Measurements from ENCODE around the gene IL16.
"Not testable (repeated sequence)": the region's sequence is repeated elsewhere in the genome, so short reads cannot be mapped to it uniquely, and the experiment has no call there.

The IL16 gene

GRCh38 chr15:81338170-81339007 is 141.7 kb downstream of the IL16 start:
- no peak overlapping the region for H3K27ac ChIP-seq (ENCODE audit: insufficient read depth, low read length, poor library complexity, severe bottlenecking)
- DNase-seq = no peak

GRCh38 chr15:81339321-81339720 is 142.6 kb downstream of the IL16 start:
- no peaks in the 10 kb centered on the region for H3K9me3 ChIP-seq (ENCODE audit: control insufficient read depth, low read length)
- H3K4me3 ChIP-seq (ENCODE audit: insufficient read depth, low read depth, low read length, poor library complexity, severe bottlenecking) = no peak overlapping the region
- no peak for DNase-seq
- H3K4me1 ChIP-seq (ENCODE audit: control insufficient read depth, insufficient read depth, low read length, poor library complexity, severe bottlenecking) = no peaks in the 10 kb centered on the region
- no peaks in the 10 kb centered on the region for H3K36me3 ChIP-seq (ENCODE audit: control insufficient read depth, insufficient read depth, low read length)
- H3K27ac ChIP-seq (ENCODE audit: insufficient read depth, low read length, poor library complexity, severe bottlenecking) = no peak overlapping the region
- H3K27me3 ChIP-seq (replicated peaks; ENCODE audit: control insufficient read depth, insufficient read depth, low read length, poor library complexity, severe bottlenecking) = no peaks in the 10 kb centered on the region

More at GRCh38 chr15:81338170-81339007, 141.7 kb downstream of the IL16 start:
- Histone ChIP-seq H3K4me3 (ENCODE audit: insufficient read depth, low read depth, low read length, poor library complexity, severe bottlenecking) (no peak overlapping the region), H3K27me3 (replicated peaks; ENCODE audit: control insufficient read depth, insufficient read depth, low read length, poor library complexity, severe bottlenecking) (no peaks in the 10 kb centered on the region), H3K4me1 (ENCODE audit: control insufficient read depth, insufficient read depth, low read length, poor library complexity, severe bottlenecking) (no peaks in the 10 kb centered on the region), H3K9me3 (ENCODE audit: control insufficient read depth, low read length) (no peaks in the 10 kb centered on the region), H3K36me3 (ENCODE audit: control insufficient read depth, insufficient read depth, low read length) (no peaks in the 10 kb centered on the region)

- no peaks in the 10 kb centered on the region for H3K9me3 ChIP-seq (ENCODE audit: control insufficient read depth, low read length)
- no peaks in the 10 kb centered on the region for H3K4me1 ChIP-seq (ENCODE audit: control insufficient read depth, insufficient read depth, low read length, poor library complexity, severe bottlenecking)
- no peak for DNase-seq
- no peaks in the 10 kb centered on the region for H3K27me3 ChIP-seq (replicated peaks; ENCODE audit: control insufficient read depth, insufficient read depth, low read length, poor library complexity, severe bottlenecking)
- H3K36me3 ChIP-seq (ENCODE audit: control insufficient read depth, insufficient read depth, low read length) = no peaks in the 10 kb centered on the region
- H3K27ac ChIP-seq (ENCODE audit: insufficient read depth, low read length, poor library complexity, severe bottlenecking) = no peak overlapping the region
- no peak overlapping the region for H3K4me3 ChIP-seq (ENCODE audit: insufficient read depth, low read depth, low read length, poor library complexity, severe bottlenecking)
Observed at GRCh38 chr15:81339851-81340250, 143.2 kb downstream of the IL16 start.

- Histone ChIP-seq H3K27me3 (replicated peaks; ENCODE audit: control insufficient read depth, insufficient read depth, low read length, poor library complexity, severe bottlenecking) (no peaks in the 10 kb centered on the region), H3K4me3 (ENCODE audit: insufficient read depth, low read depth, low read length, poor library complexity, severe bottlenecking) (no peak overlapping the region), H3K9me3 (ENCODE audit: control insufficient read depth, low read length) (no peaks in the 10 kb centered on the region), H3K4me1 (ENCODE audit: control insufficient read depth, insufficient read depth, low read length, poor library complexity, severe bottlenecking) (no peaks in the 10 kb centered on the region), H3K36me3 (ENCODE audit: control insufficient read depth, insufficient read depth, low read length) (no peaks in the 10 kb centered on the region), H3K27ac (ENCODE audit: insufficient read depth, low read length, poor library complexity, severe bottlenecking) (no peak overlapping the region)
- no peak for DNase-seq
Observed at GRCh38 chr15:81341351-81341750, 144.7 kb downstream of the IL16 start.

GRCh38 chr15:81343371-81343770 is 146.7 kb downstream of the IL16 start:
- H3K27me3 ChIP-seq (replicated peaks; ENCODE audit: control insufficient read depth, insufficient read depth, low read length, poor library complexity, severe bottlenecking) = no peaks in the 10 kb centered on the region
- no peak for DNase-seq
- no peak overlapping the region for H3K27ac ChIP-seq (ENCODE audit: insufficient read depth, low read length, poor library complexity, severe bottlenecking)
- no peaks in the 10 kb centered on the region for H3K36me3 ChIP-seq (ENCODE audit: control insufficient read depth, insufficient read depth, low read length)
- no peak overlapping the region for H3K4me3 ChIP-seq (ENCODE audit: insufficient read depth, low read depth, low read length, poor library complexity, severe bottlenecking)
- H3K4me1 ChIP-seq (ENCODE audit: control insufficient read depth, insufficient read depth, low read length, poor library complexity, severe bottlenecking) = no peaks in the 10 kb centered on the region
- H3K9me3 ChIP-seq (ENCODE audit: control insufficient read depth, low read length) = no peaks in the 10 kb centered on the region

- H3K4me3 ChIP-seq (ENCODE audit: insufficient read depth, low read depth, low read length, poor library complexity, severe bottlenecking) = no peak overlapping the region
- no peak for DNase-seq
- no peaks in the 10 kb centered on the region for H3K4me1 ChIP-seq (ENCODE audit: control insufficient read depth, insufficient read depth, low read length, poor library complexity, severe bottlenecking)
- H3K36me3 ChIP-seq (ENCODE audit: control insufficient read depth, insufficient read depth, low read length) = no peaks in the 10 kb centered on the region
- no peaks in the 10 kb centered on the region for H3K27me3 ChIP-seq (replicated peaks; ENCODE audit: control insufficient read depth, insufficient read depth, low read length, poor library complexity, severe bottlenecking)
- no peak overlapping the region for H3K27ac ChIP-seq (ENCODE audit: insufficient read depth, low read length, poor library complexity, severe bottlenecking)
- no peaks in the 10 kb centered on the region for H3K9me3 ChIP-seq (ENCODE audit: control insufficient read depth, low read length)
Observed at GRCh38 chr15:81346611-81347010, 149.9 kb downstream of the IL16 start.

- Histone ChIP-seq H3K27ac (ENCODE audit: insufficient read depth, low read length, poor library complexity, severe bottlenecking) (no peak overlapping the region), H3K4me1 (ENCODE audit: control insufficient read depth, insufficient read depth, low read length, poor library complexity, severe bottlenecking) (no peaks in the 10 kb centered on the region)
Observed at GRCh38 chr15:81347910-81348309, 151.2 kb downstream of the IL16 start.

GRCh38 chr15:81348691-81349090 is 152.0 kb downstream of the IL16 start:
- H3K36me3 ChIP-seq (ENCODE audit: control insufficient read depth, insufficient read depth, low read length); DNase-seq; H3K4me1 ChIP-seq (ENCODE audit: control insufficient read depth, insufficient read depth, low read length, poor library complexity, severe bottlenecking); H3K4me3 ChIP-seq (ENCODE audit: insufficient read depth, low read depth, low read length, poor library complexity, severe bottlenecking); H3K27ac ChIP-seq (ENCODE audit: insufficient read depth, low read length, poor library complexity, severe bottlenecking); H3K9me3 ChIP-seq (ENCODE audit: control insufficient read depth, low read length); H3K27me3 ChIP-seq (replicated peaks; ENCODE audit: control insufficient read depth, insufficient read depth, low read length, poor library complexity, severe bottlenecking): not testable (repeated sequence)

More at GRCh38 chr15:81347910-81348309, 151.2 kb downstream of the IL16 start:
- Histone ChIP-seq H3K27me3 (replicated peaks; ENCODE audit: control insufficient read depth, insufficient read depth, low read length, poor library complexity, severe bottlenecking) (no peaks in the 10 kb centered on the region), H3K9me3 (ENCODE audit: control insufficient read depth, low read length) (no peaks in the 10 kb centered on the region), H3K4me3 (ENCODE audit: insufficient read depth, low read depth, low read length, poor library complexity, severe bottlenecking) (no peak overlapping the region), H3K36me3 (ENCODE audit: control insufficient read depth, insufficient read depth, low read length) (no peaks in the 10 kb centered on the region)
- DNase-seq = no peak

- Histone ChIP-seq H3K27me3 (replicated peaks; ENCODE audit: control insufficient read depth, insufficient read depth, low read length, poor library complexity, severe bottlenecking) (no peaks in the 10 kb centered on the region), H3K36me3 (ENCODE audit: control insufficient read depth, insufficient read depth, low read length) (no peaks in the 10 kb centered on the region), H3K4me1 (ENCODE audit: control insufficient read depth, insufficient read depth, low read length, poor library complexity, severe bottlenecking) (no peaks in the 10 kb centered on the region), H3K4me3 (ENCODE audit: insufficient read depth, low read depth, low read length, poor library complexity, severe bottlenecking) (no peak overlapping the region), H3K9me3 (ENCODE audit: control insufficient read depth, low read length) (no peaks in the 10 kb centered on the region), H3K27ac (ENCODE audit: insufficient read depth, low read length, poor library complexity, severe bottlenecking) (no peak overlapping the region)
- DNase-seq = no peak
Observed at GRCh38 chr15:81349271-81349670, 152.6 kb downstream of the IL16 start.

- no peaks in the 10 kb centered on the region for H3K36me3 ChIP-seq (ENCODE audit: control insufficient read depth, insufficient read depth, low read length)
- no peaks in the 10 kb centered on the region for H3K27me3 ChIP-seq (replicated peaks; ENCODE audit: control insufficient read depth, insufficient read depth, low read length, poor library complexity, severe bottlenecking)
- no peaks in the 10 kb centered on the region for H3K9me3 ChIP-seq (ENCODE audit: control insufficient read depth, low read length)
- no peaks in the 10 kb centered on the region for H3K4me1 ChIP-seq (ENCODE audit: control insufficient read depth, insufficient read depth, low read length, poor library complexity, severe bottlenecking)
- DNase-seq = no peak
- H3K27ac ChIP-seq (ENCODE audit: insufficient read depth, low read length, poor library complexity, severe bottlenecking) = no peak overlapping the region
- H3K4me3 ChIP-seq (ENCODE audit: insufficient read depth, low read depth, low read length, poor library complexity, severe bottlenecking) = no peak overlapping the region
Observed at GRCh38 chr15:81351651-81352050, 155.0 kb downstream of the IL16 start.

Data from effector memory CD4-positive, alpha-beta T cell (primary cell).